ENCODE measurements around the gene CHST8.

Gene CHST8

GRCh38 chr19:33749016-33749415, 127.3 kb downstream of the CHST8 start:
- H3K27ac ChIP-seq = no peak overlapping the region
- H3K4me3 ChIP-seq = no peak overlapping the region
- DNase-seq (ENCODE audit: low spot score) = no peak
- TF ChIP-seq CTCF (IDR thresholded peaks at IDR 0.05) = no peak

GRCh38 chr19:33749619-33750175, 127.9 kb downstream of the CHST8 start:
- Histone ChIP-seq H3K4me3 (no peak overlapping the region), H3K27ac (no peak overlapping the region)
- TF ChIP-seq CTCF (IDR thresholded peaks at IDR 0.05) = no peak
- DNase-seq (ENCODE audit: low spot score) = no peak

- no peak for TF ChIP-seq CTCF (IDR thresholded peaks at IDR 0.05)
- Histone ChIP-seq H3K4me3 (no peak overlapping the region), H3K27ac (no peak overlapping the region)
- no peak for DNase-seq (ENCODE audit: low spot score)
Measured at GRCh38 chr19:33750587-33751435, 129.1 kb downstream of the CHST8 start.

- H3K27ac ChIP-seq = no peak overlapping the region
- no peak overlapping the region for H3K4me3 ChIP-seq
- TF ChIP-seq CTCF (IDR thresholded peaks at IDR 0.05) = no peak
- no peak for DNase-seq (ENCODE audit: low spot score)
Measured at GRCh38 chr19:33751436-33751770, 129.7 kb downstream of the CHST8 start.

- no peak for DNase-seq (ENCODE audit: low spot score)
- H3K27ac ChIP-seq = no peak overlapping the region
- TF ChIP-seq CTCF (IDR thresholded peaks at IDR 0.05) = no peak
- H3K4me3 ChIP-seq = no peak overlapping the region
Measured at GRCh38 chr19:33752018-33752800, 130.5 kb downstream of the CHST8 start.

GRCh38 chr19:33752945-33753344, 131.2 kb downstream of the CHST8 start:
- Histone ChIP-seq H3K27ac (no peak overlapping the region), H3K4me3 (no peak overlapping the region)
- no peak for TF ChIP-seq CTCF (IDR thresholded peaks at IDR 0.05)
- DNase-seq (ENCODE audit: low spot score) = no peak

Data from coronary artery (tissue), 2 donors.